GM23338 (cell line): Measurements from ENCODE around the gene CMBL. TPM values are rescaled to one million over a fixed set of nuclear protein-coding genes. Genes with fewer than 3 reads are reported as not detected.

Source experiments
- ATAC-seq: fragments of 200-7000 bp; cut with Tn5 transposase; 3 replicates; pipeline ENCODE4 v1.9.1; 2020
- DNase-seq: peaks from one replicate; pipeline ENCODE4 v3.0.0-alpha.2; 2015; ENCODE audit warnings: low spot score
- H2AFZ ChIP-seq: fragments of 200-600 bp; sonication (generic); 2 replicates; pipeline ENCODE4 v1.8.0; 2016; ENCODE audit warnings: antibody characterized with exemption, mild to moderate bottlenecking, moderate library complexity
- H3F3A ChIP-seq: fragments of 200-600 bp; sonication (generic); replicated peaks from 2 replicates; pipeline ENCODE4 v1.8.0; 2017; ENCODE audit warnings: antibody characterized with exemption, mixed run types, low read depth
- H3K27ac ChIP-seq: fragments of 200-600 bp; sonication (generic); 2 replicates; pipeline ENCODE4 v1.6.1; 2016; ENCODE audit warnings: low read depth
- H3K27me3 ChIP-seq: fragments of 200-600 bp; sonication (generic); 2 replicates; pipeline ENCODE4 v1.8.0; 2016; ENCODE audit warnings: mild to moderate bottlenecking, mixed run types, moderate library complexity; ENCODE audit not compliant: insufficient read depth
- H3K36me3 ChIP-seq: fragments of 200-600 bp; sonication (generic); 2 replicates; pipeline ENCODE4 v1.8.0; 2016; ENCODE audit warnings: mild to moderate bottlenecking; ENCODE audit not compliant: insufficient read depth
- H3K4me1 ChIP-seq: fragments of 200-600 bp; sonication (generic); 2 replicates; pipeline ENCODE4 v1.8.0; 2016; ENCODE audit warnings: mild to moderate bottlenecking, moderate library complexity; ENCODE audit not compliant: insufficient read depth
- H3K4me2 ChIP-seq: fragments of 200-600 bp; sonication (generic); 2 replicates; pipeline ENCODE4 v1.7.1; 2017; ENCODE audit warnings: mixed run types
- H3K4me3 ChIP-seq: fragments of 200-600 bp; sonication (generic); 2 replicates; pipeline ENCODE4 v1.6.1; 2016; ENCODE audit warnings: mixed run types
- H3K79me2 ChIP-seq: fragments of 200-600 bp; sonication (generic); replicated peaks from 2 replicates; pipeline ENCODE4 v1.8.0; 2017; ENCODE audit warnings: mild to moderate bottlenecking; ENCODE audit not compliant: insufficient read depth
- H3K9me2 ChIP-seq: fragments of 200-600 bp; sonication (generic); 2 replicates; pipeline ENCODE4 v1.8.0; 2017; ENCODE audit not compliant: insufficient read depth
- H4K20me1 ChIP-seq: fragments of 200-600 bp; sonication (generic); replicated peaks from 2 replicates; pipeline ENCODE4 v1.8.0; 2017; ENCODE audit warnings: mild to moderate bottlenecking; ENCODE audit not compliant: insufficient read depth
- H3K27ac Mint-ChIP-seq: 2 replicates; pipeline ENCODE4 v1.8.0; 2020; ENCODE audit warnings: inconsistent platforms, mild to moderate bottlenecking, moderate library complexity, mixed read lengths
- H3K27me3 Mint-ChIP-seq: 3 replicates; pipeline ENCODE4 v1.8.0; 2022; ENCODE audit warnings: low read depth, mild to moderate bottlenecking, moderate library complexity, mixed read lengths, inconsistent platforms; ENCODE audit not compliant: insufficient read depth, poor library complexity
- H3K36me3 Mint-ChIP-seq: 3 replicates; pipeline ENCODE4 v1.8.0; 2021; ENCODE audit warnings: low read depth, mild to moderate bottlenecking, inconsistent platforms, moderate library complexity, mixed read lengths
- H3K4me1 Mint-ChIP-seq: 3 replicates; pipeline ENCODE4 v1.8.0; 2020; ENCODE audit warnings: mild to moderate bottlenecking, inconsistent platforms, mixed read lengths
- H3K4me3 Mint-ChIP-seq: 3 replicates; pipeline ENCODE4 v1.8.0; 2021; ENCODE audit warnings: moderate library complexity, mild to moderate bottlenecking, inconsistent platforms, mixed read lengths
- H3K9me3 Mint-ChIP-seq: 3 replicates; pipeline ENCODE4 v1.8.0; 2020; ENCODE audit warnings: moderate library complexity, mild to moderate bottlenecking, inconsistent platforms, mixed read lengths
- CREB1 ChIP-seq: fragments of 250-450 bp; sonication (Bioruptor Pico); IDR thresholded peaks from 2 replicates; pipeline ENCODE4 v1.5.0; 2020; ENCODE audit warnings: low read depth, mild to moderate bottlenecking, moderate library complexity
- CTCF ChIP-seq, 2 experiments: fragments of 200-600 bp in 1 of 2; sonication (generic) in 1 of 2; conservative IDR thresholded peaks; 2 replicates each; pipeline versions ENCODE4 v1.5.1 to v1.6.1; 2016 to 2017; ENCODE audit warnings: antibody characterized with exemption in 2 of 2, low read depth in 2 of 2, mild to moderate bottlenecking in 2 of 2, moderate library complexity in 1 of 2
- EZH2 ChIP-seq: fragments of 200-600 bp; sonication (generic); IDR thresholded peaks from one replicate; pipeline ENCODE4 v1.8.0; 2017; ENCODE audit warnings: antibody characterized with exemption, mild to moderate bottlenecking, low read depth; ENCODE audit not compliant: unreplicated experiment
- EZH2phosphoT487 ChIP-seq: fragments of 200-600 bp; sonication (generic); IDR thresholded peaks from one replicate; pipeline ENCODE4 v1.8.1; 2018; ENCODE audit warnings: antibody characterized with exemption; ENCODE audit not compliant: unreplicated experiment
- NANOG ChIP-seq: IDR thresholded peaks from 2 replicates; pipeline ENCODE4 v1.6.1; 2016; ENCODE audit warnings: antibody characterized with exemption, borderline replicate concordance
- POLR2AphosphoS5 ChIP-seq: IDR thresholded peaks from 2 replicates; pipeline ENCODE4 v1.6.1; 2016; ENCODE audit warnings: antibody characterized with exemption, low read depth
- STAT1 ChIP-seq: IDR thresholded peaks from one replicate; pipeline ENCODE4 v1.6.1; 2016; ENCODE audit warnings: antibody characterized with exemption; ENCODE audit not compliant: unreplicated experiment
- ZNF114 ChIP-seq: fragments of 250-450 bp; sonication (Bioruptor Pico); IDR thresholded peaks from 2 replicates; pipeline ENCODE4 v1.5.0; 2020; ENCODE audit warnings: mild to moderate bottlenecking, moderate library complexity
- ZNF331 ChIP-seq: fragments of 250-450 bp; sonication (Bioruptor Pico); IDR thresholded peaks from 2 replicates; pipeline ENCODE4 v1.5.0; 2020; ENCODE audit warnings: low read depth, mild to moderate bottlenecking, moderate library complexity
- polyA plus RNA-seq: library from polyadenylated mRNA; unstranded; fragments of >200 nt; fragmentation: Nextera tagmentation; extraction: Ambion mirVana; gene quantifications from 2 replicates; pipeline ENCODE4 v1.2.1, GENCODE V29; 2016
- total RNA-seq: library from RNA; depleted of rRNA; stranded (reverse); fragments of >200 nt; shearing (Covaris generic); gene quantifications from 2 replicates; pipeline ENCODE4 v1.2.3, GENCODE V29; 2014
- TF ChIP-seq, protein P1 (sequence below): fragments of 250-450 bp; sonication (Bioruptor Pico); IDR thresholded peaks from 2 replicates; pipeline ENCODE4 v1.5.0; 2020; ENCODE audit warnings: mild to moderate bottlenecking, moderate library complexity
- TF ChIP-seq, protein P2 (sequence below): IDR thresholded peaks from one replicate; pipeline ENCODE4 v1.6.1; 2018; ENCODE audit warnings: antibody characterized with exemption; ENCODE audit not compliant: unreplicated experiment
- TF ChIP-seq, protein P3 (sequence below): IDR thresholded peaks from 2 replicates; pipeline ENCODE4 v1.6.1; 2016; ENCODE audit warnings: antibody characterized with exemption

The CMBL gene
- total and polyA plus RNA-seq, 2 experiments from 2014 or later = 13.2 to 24.1 TPM

GRCh38 chr5:10351199-10351905, 43.6 kb upstream of the CMBL start:
- peaks cover 22% of the 10 kb centered on the region for H3K79me2 ChIP-seq
- peaks cover 14% of the 10 kb centered on the region for H3K4me1 ChIP-seq
- peaks cover 10% of the 10 kb centered on the region for H3K27me3 ChIP-seq
- TF ChIP-seq EZH2phosphoT487 (no peak), CTCF (conservative IDR thresholded peaks at IDR 0.05; ENCODE audit: low read depth in 2 of 2) (no peak), ZNF331 (no peak), STAT1 (no peak), CREB1 (CRISPR knock-in tag) (no peak), EZH2 (no peak), ZNF114 (CRISPR knock-in tag) (no peak), NANOG (no peak), POLR2AphosphoS5 (no peak)
- TF ChIP-seq, protein P1, sequence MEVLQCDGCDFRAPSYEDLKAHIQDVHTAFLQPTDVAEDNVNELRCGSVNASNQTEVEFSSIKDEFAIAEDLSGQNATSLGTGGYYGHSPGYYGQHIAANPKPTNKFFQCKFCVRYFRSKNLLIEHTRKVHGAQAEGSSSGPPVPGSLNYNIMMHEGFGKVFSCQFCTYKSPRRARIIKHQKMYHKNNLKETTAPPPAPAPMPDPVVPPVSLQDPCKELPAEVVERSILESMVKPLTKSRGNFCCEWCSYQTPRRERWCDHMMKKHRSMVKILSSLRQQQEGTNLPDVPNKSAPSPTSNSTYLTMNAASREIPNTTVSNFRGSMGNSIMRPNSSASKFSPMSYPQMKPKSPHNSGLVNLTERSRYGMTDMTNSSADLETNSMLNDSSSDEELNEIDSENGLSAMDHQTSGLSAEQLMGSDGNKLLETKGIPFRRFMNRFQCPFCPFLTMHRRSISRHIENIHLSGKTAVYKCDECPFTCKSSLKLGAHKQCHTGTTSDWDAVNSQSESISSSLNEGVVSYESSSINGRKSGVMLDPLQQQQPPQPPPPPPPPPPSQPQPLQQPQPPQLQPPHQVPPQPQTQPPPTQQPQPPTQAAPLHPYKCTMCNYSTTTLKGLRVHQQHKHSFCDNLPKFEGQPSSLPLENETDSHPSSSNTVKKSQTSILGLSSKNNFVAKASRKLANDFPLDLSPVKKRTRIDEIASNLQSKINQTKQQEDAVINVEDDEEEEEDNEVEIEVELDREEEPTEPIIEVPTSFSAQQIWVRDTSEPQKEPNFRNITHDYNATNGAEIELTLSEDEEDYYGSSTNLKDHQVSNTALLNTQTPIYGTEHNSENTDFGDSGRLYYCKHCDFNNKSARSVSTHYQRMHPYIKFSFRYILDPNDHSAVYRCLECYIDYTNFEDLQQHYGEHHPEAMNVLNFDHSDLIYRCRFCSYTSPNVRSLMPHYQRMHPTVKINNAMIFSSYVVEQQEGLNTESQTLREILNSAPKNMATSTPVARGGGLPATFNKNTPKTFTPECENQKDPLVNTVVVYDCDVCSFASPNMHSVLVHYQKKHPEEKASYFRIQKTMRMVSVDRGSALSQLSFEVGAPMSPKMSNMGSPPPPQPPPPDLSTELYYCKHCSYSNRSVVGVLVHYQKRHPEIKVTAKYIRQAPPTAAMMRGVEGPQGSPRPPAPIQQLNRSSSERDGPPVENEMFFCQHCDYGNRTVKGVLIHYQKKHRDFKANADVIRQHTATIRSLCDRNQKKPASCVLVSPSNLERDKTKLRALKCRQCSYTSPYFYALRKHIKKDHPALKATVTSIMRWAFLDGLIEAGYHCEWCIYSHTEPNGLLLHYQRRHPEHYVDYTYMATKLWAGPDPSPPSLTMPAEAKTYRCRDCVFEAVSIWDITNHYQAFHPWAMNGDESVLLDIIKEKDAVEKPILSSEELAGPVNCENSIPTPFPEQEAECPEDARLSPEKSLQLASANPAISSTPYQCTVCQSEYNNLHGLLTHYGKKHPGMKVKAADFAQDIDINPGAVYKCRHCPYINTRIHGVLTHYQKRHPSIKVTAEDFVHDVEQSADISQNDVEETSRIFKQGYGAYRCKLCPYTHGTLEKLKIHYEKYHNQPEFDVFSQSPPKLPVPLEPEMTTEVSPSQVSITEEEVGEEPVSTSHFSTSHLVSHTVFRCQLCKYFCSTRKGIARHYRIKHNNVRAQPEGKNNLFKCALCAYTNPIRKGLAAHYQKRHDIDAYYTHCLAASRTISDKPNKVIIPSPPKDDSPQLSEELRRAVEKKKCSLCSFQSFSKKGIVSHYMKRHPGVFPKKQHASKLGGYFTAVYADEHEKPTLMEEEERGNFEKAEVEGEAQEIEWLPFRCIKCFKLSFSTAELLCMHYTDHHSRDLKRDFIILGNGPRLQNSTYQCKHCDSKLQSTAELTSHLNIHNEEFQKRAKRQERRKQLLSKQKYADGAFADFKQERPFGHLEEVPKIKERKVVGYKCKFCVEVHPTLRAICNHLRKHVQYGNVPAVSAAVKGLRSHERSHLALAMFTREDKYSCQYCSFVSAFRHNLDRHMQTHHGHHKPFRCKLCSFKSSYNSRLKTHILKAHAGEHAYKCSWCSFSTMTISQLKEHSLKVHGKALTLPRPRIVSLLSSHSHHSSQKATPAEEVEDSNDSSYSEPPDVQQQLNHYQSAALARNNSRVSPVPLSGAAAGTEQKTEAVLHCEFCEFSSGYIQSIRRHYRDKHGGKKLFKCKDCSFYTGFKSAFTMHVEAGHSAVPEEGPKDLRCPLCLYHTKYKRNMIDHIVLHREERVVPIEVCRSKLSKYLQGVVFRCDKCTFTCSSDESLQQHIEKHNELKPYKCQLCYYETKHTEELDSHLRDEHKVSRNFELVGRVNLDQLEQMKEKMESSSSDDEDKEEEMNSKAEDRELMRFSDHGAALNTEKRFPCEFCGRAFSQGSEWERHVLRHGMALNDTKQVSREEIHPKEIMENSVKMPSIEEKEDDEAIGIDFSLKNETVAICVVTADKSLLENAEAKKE (CRISPR knock-in tag) = no peak
- TF ChIP-seq, protein P2, sequence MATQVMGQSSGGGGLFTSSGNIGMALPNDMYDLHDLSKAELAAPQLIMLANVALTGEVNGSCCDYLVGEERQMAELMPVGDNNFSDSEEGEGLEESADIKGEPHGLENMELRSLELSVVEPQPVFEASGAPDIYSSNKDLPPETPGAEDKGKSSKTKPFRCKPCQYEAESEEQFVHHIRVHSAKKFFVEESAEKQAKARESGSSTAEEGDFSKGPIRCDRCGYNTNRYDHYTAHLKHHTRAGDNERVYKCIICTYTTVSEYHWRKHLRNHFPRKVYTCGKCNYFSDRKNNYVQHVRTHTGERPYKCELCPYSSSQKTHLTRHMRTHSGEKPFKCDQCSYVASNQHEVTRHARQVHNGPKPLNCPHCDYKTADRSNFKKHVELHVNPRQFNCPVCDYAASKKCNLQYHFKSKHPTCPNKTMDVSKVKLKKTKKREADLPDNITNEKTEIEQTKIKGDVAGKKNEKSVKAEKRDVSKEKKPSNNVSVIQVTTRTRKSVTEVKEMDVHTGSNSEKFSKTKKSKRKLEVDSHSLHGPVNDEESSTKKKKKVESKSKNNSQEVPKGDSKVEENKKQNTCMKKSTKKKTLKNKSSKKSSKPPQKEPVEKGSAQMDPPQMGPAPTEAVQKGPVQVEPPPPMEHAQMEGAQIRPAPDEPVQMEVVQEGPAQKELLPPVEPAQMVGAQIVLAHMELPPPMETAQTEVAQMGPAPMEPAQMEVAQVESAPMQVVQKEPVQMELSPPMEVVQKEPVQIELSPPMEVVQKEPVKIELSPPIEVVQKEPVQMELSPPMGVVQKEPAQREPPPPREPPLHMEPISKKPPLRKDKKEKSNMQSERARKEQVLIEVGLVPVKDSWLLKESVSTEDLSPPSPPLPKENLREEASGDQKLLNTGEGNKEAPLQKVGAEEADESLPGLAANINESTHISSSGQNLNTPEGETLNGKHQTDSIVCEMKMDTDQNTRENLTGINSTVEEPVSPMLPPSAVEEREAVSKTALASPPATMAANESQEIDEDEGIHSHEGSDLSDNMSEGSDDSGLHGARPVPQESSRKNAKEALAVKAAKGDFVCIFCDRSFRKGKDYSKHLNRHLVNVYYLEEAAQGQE = no peak
- TF ChIP-seq, protein P3, sequence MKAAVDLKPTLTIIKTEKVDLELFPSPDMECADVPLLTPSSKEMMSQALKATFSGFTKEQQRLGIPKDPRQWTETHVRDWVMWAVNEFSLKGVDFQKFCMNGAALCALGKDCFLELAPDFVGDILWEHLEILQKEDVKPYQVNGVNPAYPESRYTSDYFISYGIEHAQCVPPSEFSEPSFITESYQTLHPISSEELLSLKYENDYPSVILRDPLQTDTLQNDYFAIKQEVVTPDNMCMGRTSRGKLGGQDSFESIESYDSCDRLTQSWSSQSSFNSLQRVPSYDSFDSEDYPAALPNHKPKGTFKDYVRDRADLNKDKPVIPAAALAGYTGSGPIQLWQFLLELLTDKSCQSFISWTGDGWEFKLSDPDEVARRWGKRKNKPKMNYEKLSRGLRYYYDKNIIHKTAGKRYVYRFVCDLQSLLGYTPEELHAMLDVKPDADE = no peak
- ATAC-seq (no peak), DNase-seq (no peak)
- H4K20me1 ChIP-seq = peaks cover 8% of the 10 kb centered on the region; the same call in 1 of the 2 replicates
- 0 out of 2 replicates have a peak overlapping the region, but pooled peaks have one; percentile 94 for H3K4me2 ChIP-seq
- Mint-ChIP-seq H3K4me1 (peaks cover 24% of the 10 kb centered on the region), H3K27ac (no peak overlapping the region), H3K36me3 (no peaks in the 10 kb centered on the region; the same call in 2 of the 3 replicates), H3K27me3 (peaks cover 15% of the 10 kb centered on the region), H3K4me3 (peak overlapping the region; percentile 90), H3K9me3 (no peaks in the 10 kb centered on the region)
- no peak overlapping the region for H3K27ac ChIP-seq
- H3K36me3 ChIP-seq = no peaks in the 10 kb centered on the region
- peak overlapping the region; percentile 82; the same call in 1 of the 2 replicates for H3K4me3 ChIP-seq
- H3K9me2 ChIP-seq = no peaks in the 10 kb centered on the region
- peaks cover 4% of the 10 kb centered on the region; the same call in 1 of the 2 replicates for H3F3A ChIP-seq
- no peak overlapping the region for H2AFZ ChIP-seq
